Transverse colon (tissue), 3 donors: ENCODE results near the gene ACVR1B.

Experiments used
- CTCF ChIP-seq, 5 experiments: fragments of 200-600 bp in 3 of 5; fragments of 450-650 bp in 2 of 5; sonication (generic) in 3 of 5; IDR thresholded peaks; 1 replicate in 2 of 5; 2 replicates in 3 of 5; pipeline ENCODE4 v1.5.1; 2016 to 2017; ENCODE audit warnings: antibody characterized with exemption in 5 of 5, inconsistent platforms in 3 of 5, mild to moderate bottlenecking in 2 of 5, moderate library complexity in 1 of 5
- POLR2A ChIP-seq: fragments of 450-650 bp; IDR thresholded peaks from one replicate; pipeline ENCODE4 v1.6.1; 2016; ENCODE audit warnings: antibody characterized with exemption, mild to moderate bottlenecking, moderate library complexity

- TF ChIP-seq CTCF (IDR thresholded peaks at IDR 0.05) (no peak), POLR2A (no peak)
Measured at GRCh38 chr12:51994539-51994820, 43.0 kb downstream of the ACVR1B start.
